BLaER1 treated with 17β-estradiol and CSF1 and Interleukin-3, amounts not matched to agents 10 nM and 100 nM (cell line): Measurements from ENCODE around the gene PIEZO1.
A peak's percentile ranks its signal among the peaks of the same experiment; 100 is the strongest.

Experiments used
- H3K27ac ChIP-seq, 11 experiments: shearing (Covaris generic); formaldehyde crosslinking; 2 replicates each; pipeline ENCODE4 v1.8.1; 2022
- H3K27me3 ChIP-seq, 11 experiments: shearing (Covaris generic); formaldehyde crosslinking; 2 replicates each; pipeline ENCODE4 v1.8.1; 2022
- H3K36me3 ChIP-seq, 11 experiments: shearing (Covaris generic); formaldehyde crosslinking; 2 replicates each; pipeline ENCODE4 v1.8.1; 2022
- H3K4me1 ChIP-seq, 10 experiments: shearing (Covaris generic); formaldehyde crosslinking; 2 replicates each; pipeline ENCODE4 v1.8.1; 2022
- H3K4me2 ChIP-seq, 11 experiments: shearing (Covaris generic); formaldehyde crosslinking; 2 replicates each; pipeline ENCODE4 v1.8.1; 2022
- H3K4me3 ChIP-seq, 10 experiments: shearing (Covaris generic); formaldehyde crosslinking; 2 replicates each; pipeline ENCODE4 v1.8.1; 2022
- H3K9ac ChIP-seq, 11 experiments: shearing (Covaris generic); formaldehyde crosslinking; 2 replicates each; pipeline ENCODE4 v1.8.1; 2022
- H3K9me3 ChIP-seq, 11 experiments: shearing (Covaris generic); formaldehyde crosslinking; replicated peaks in 1 of 11; 2 replicates each; pipeline ENCODE4 v1.8.1; 2022
- H4K20me1 ChIP-seq, 11 experiments: shearing (Covaris generic); formaldehyde crosslinking; 2 replicates each; pipeline ENCODE4 v1.8.1; 2022
- Cebpa-rat ChIP-seq, 11 experiments: shearing (Covaris generic); IDR thresholded peaks; 2 replicates each; pipeline ENCODE4 v1.8.1; 2022

The PIEZO1 gene

GRCh38 chr16:88691129-88691813 is 93.7 kb downstream of the PIEZO1 start:
- H3K4me3 ChIP-seq = no peak overlapping the region
- H4K20me1 ChIP-seq = peaks cover 0 to 22% (median 0%) of the 10 kb centered on the region in 11 experiments; a peak in 8 of 22 replicates
- peak overlapping the region; percentile 77 to 100 (median 90) for H3K4me2 ChIP-seq
- no peak overlapping the region for H3K27ac ChIP-seq
- H3K27me3 ChIP-seq = no peaks in the 10 kb centered on the region
- H3K36me3 ChIP-seq = peaks cover 0 to 19% (median 6%) of the 10 kb centered on the region in 11 experiments; a peak in 14 of 22 replicates
- peaks cover 29 to 72% (median 51%) of the 10 kb centered on the region in 10 experiments for H3K4me1 ChIP-seq
- no peaks in the 10 kb centered on the region for H3K9me3 ChIP-seq
- peak overlapping the region in 1 of 11 experiments; percentile 26; a peak in 1 of 22 replicates for H3K9ac ChIP-seq
- no peak for TF ChIP-seq Cebpa-rat (IDR thresholded peaks at IDR 0.05)

- Histone ChIP-seq H4K20me1 (peaks cover 0 to 15% (median 0%) of the 10 kb centered on the region in 11 experiments; a peak in 4 of 22 replicates), H3K4me1 (peaks cover 32 to 70% (median 51%) of the 10 kb centered on the region in 10 experiments), H3K9ac (peak overlapping the region in 1 of 11 experiments; percentile 26; a peak in 1 of 22 replicates), H3K27ac (no peak overlapping the region), H3K36me3 (peaks cover 0 to 12% (median 0%) of the 10 kb centered on the region in 11 experiments; a peak in 8 of 22 replicates), H3K4me2 (peak overlapping the region in 7 of 11 experiments; percentile 80 to 100 (median 91); a peak in 10 of 22 replicates), H3K27me3 (peaks cover 0 to 2% (median 0%) of the 10 kb centered on the region in 11 experiments; a peak in 5 of 22 replicates), H3K9me3 (no peaks in the 10 kb centered on the region), H3K4me3 (no peak overlapping the region)
- TF ChIP-seq Cebpa-rat (IDR thresholded peaks at IDR 0.05) = no peak
These were observed 94.5 kb downstream of the PIEZO1 start for GRCh38 chr16:88690341-88691128.

- Histone ChIP-seq H3K4me1 (peaks cover 48 to 70% (median 59%) of the 10 kb centered on the region in 10 experiments), H3K4me2 (no peak overlapping the region), H3K27me3 (peaks cover 0 to 6% (median 0%) of the 10 kb centered on the region in 11 experiments; a peak in 5 of 22 replicates), H4K20me1 (peaks cover 0 to 6% (median 0%) of the 10 kb centered on the region in 11 experiments; a peak in 2 of 22 replicates), H3K9me3 (no peaks in the 10 kb centered on the region), H3K4me3 (no peak overlapping the region), H3K27ac (no peak overlapping the region), H3K36me3 (no peaks in the 10 kb centered on the region), H3K9ac (no peak overlapping the region)
- no peak for TF ChIP-seq Cebpa-rat (IDR thresholded peaks at IDR 0.05)
These were observed 96.8 kb downstream of the PIEZO1 start for GRCh38 chr16:88688013-88688778.

GRCh38 chr16:88687676-88688012 is 97.4 kb downstream of the PIEZO1 start:
- no peaks in the 10 kb centered on the region for H3K9me3 ChIP-seq
- H3K4me3 ChIP-seq = no peak overlapping the region
- no peak overlapping the region for H3K27ac ChIP-seq
- TF ChIP-seq Cebpa-rat (IDR thresholded peaks at IDR 0.05) = no peak
- H3K4me1 ChIP-seq = peaks cover 42 to 70% (median 57%) of the 10 kb centered on the region in 10 experiments
- H4K20me1 ChIP-seq = peaks cover 0 to 6% (median 0%) of the 10 kb centered on the region in 11 experiments; a peak in 2 of 22 replicates
- H3K4me2 ChIP-seq = no peak overlapping the region
- no peak overlapping the region for H3K9ac ChIP-seq
- H3K27me3 ChIP-seq = peaks cover 0 to 6% (median 0%) of the 10 kb centered on the region in 11 experiments; a peak in 5 of 22 replicates
- no peaks in the 10 kb centered on the region for H3K36me3 ChIP-seq

- Histone ChIP-seq H3K36me3 (no peaks in the 10 kb centered on the region), H3K9ac (no peak overlapping the region), H3K4me3 (no peak overlapping the region), H3K27me3 (peaks cover 0 to 6% (median 0%) of the 10 kb centered on the region in 11 experiments; a peak in 5 of 22 replicates), H3K4me1 (peaks cover 42 to 70% (median 57%) of the 10 kb centered on the region in 10 experiments), H3K9me3 (no peaks in the 10 kb centered on the region), H3K27ac (no peak overlapping the region), H3K4me2 (peak overlapping the region; percentile 88 to 100 (median 98); a peak in 20 of 22 replicates), H4K20me1 (peaks cover 0 to 6% (median 0%) of the 10 kb centered on the region in 11 experiments; a peak in 2 of 22 replicates)
- TF ChIP-seq Cebpa-rat (IDR thresholded peaks at IDR 0.05) = no peak
These were observed 97.8 kb downstream of the PIEZO1 start for GRCh38 chr16:88687254-88687576.

GRCh38 chr16:88686439-88687253 is 98.4 kb downstream of the PIEZO1 start, which contains the start of gene SNAI3:
Gene SNAI3, minus strand, starts transcription at chr16:88686507. Its CDS starts 101 bp downstream, at chr16:88686406.
- Histone ChIP-seq H3K4me1 (peaks cover 42 to 70% (median 57%) of the 10 kb centered on the region in 10 experiments), H3K27ac (peak within 1 kb of the TSS in 10 of 11 experiments; percentile 23 to 74 (median 63); a peak in 18 of 22 replicates), H3K4me3 (peak within 1 kb of the TSS; percentile 66 to 82 (median 74)), H4K20me1 (peaks cover 0 to 6% (median 0%) of the 10 kb centered on the region in 11 experiments; a peak in 1 of 22 replicates), H3K9me3 (no peaks in the 10 kb centered on the region), H3K36me3 (no peaks in the 10 kb centered on the region), H3K4me2 (peak within 1 kb of the TSS; percentile 90 to 100 (median 98)), H3K27me3 (peaks cover 0 to 6% (median 0%) of the 10 kb centered on the region in 11 experiments; a peak in 5 of 22 replicates), H3K9ac (peak within 1 kb of the TSS; percentile 69 to 81 (median 77); a peak in 21 of 22 replicates)
- TF ChIP-seq Cebpa-rat (IDR thresholded peaks at IDR 0.05) = no peak

GRCh38 chr16:88686062-88686438 is 99.0 kb downstream of the PIEZO1 start:
- Histone ChIP-seq H3K27me3 (peaks cover 0 to 6% (median 0%) of the 10 kb centered on the region in 11 experiments; a peak in 5 of 22 replicates), H3K9me3 (no peaks in the 10 kb centered on the region), H3K36me3 (peaks cover 0 to 1% (median 0%) of the 10 kb centered on the region in 11 experiments; a peak in 3 of 22 replicates), H3K4me3 (peak overlapping the region; percentile 66 to 82 (median 74)), H3K4me1 (peaks cover 43 to 70% (median 58%) of the 10 kb centered on the region in 10 experiments), H4K20me1 (peaks cover 0 to 11% (median 0%) of the 10 kb centered on the region in 11 experiments; a peak in 3 of 22 replicates), H3K9ac (peak overlapping the region; percentile 69 to 81 (median 77); a peak in 21 of 22 replicates), H3K4me2 (peak overlapping the region; percentile 90 to 100 (median 98)), H3K27ac (peak overlapping the region in 10 of 11 experiments; percentile 23 to 74 (median 63); a peak in 18 of 22 replicates)
- TF ChIP-seq Cebpa-rat (IDR thresholded peaks at IDR 0.05) = no peak
